SK-N-SH (cell line): ENCODE results near the gene CHMP1A. TPM values are rescaled to one million over a fixed set of nuclear protein-coding genes. Genes with fewer than 3 reads are reported as not detected.

Experiments used
- CTCF ChIA-PET: fragments of 300-600, 350-600 bp; formaldehyde crosslinking; extraction: SDS; loops from one replicate; lab custom pipeline; 2021; lab: Yijun Ruan, JAX
- POLR2A ChIA-PET: fragments of 350-600 bp; sonication (Branson Sonifier 250); formaldehyde crosslinking; extraction: SDS; loops from one replicate; lab custom pipeline; 2020; ENCODE audit warnings: antibody characterized with exemption, inconsistent platforms; lab: Yijun Ruan, JAX
- DNase-seq: peaks from one replicate; pipeline ENCODE4 v3.0.0; 2012
- H2AFZ ChIP-seq: fragments of 200-600 bp; sonication (generic); 2 replicates; pipeline ENCODE4 v1.8.1; 2016; ENCODE audit warnings: antibody characterized with exemption, mild to moderate bottlenecking, low read depth
- H3F3A ChIP-seq: fragments of 200-600 bp; sonication (generic); replicated peaks from 2 replicates; pipeline ENCODE3; 2016; ENCODE audit warnings: antibody characterized with exemption, mild to moderate bottlenecking; ENCODE audit not compliant: insufficient read depth
- H3K27ac ChIP-seq, 2 experiments: fragments of 200-500 bp in 1 of 2; fragments of 200-600 bp in 1 of 2; sonication (Bioruptor generic) in 1 of 2; sonication (generic), shearing (Covaris generic) in 1 of 2; 2 replicates each; pipeline versions ENCODE4 v1.5.1 to v1.6.1; 2014 to 2016; ENCODE audit warnings: low read depth in 2 of 2, inconsistent platforms in 1 of 2, low read length in 1 of 2, mild to moderate bottlenecking in 1 of 2, mixed read lengths in 1 of 2
- H3K27me3 ChIP-seq: fragments of 200-600 bp; sonication (generic), shearing (Covaris generic); 2 replicates; pipeline ENCODE4 v1.6.1; 2016; ENCODE audit warnings: mixed run types; ENCODE audit not compliant: insufficient read depth
- H3K36me3 ChIP-seq, 2 experiments: fragments of 200-500 bp in 1 of 2; fragments of 200-600 bp in 1 of 2; sonication (Bioruptor generic) in 1 of 2; sonication (generic) in 1 of 2; replicated peaks in 1 of 2; 2 replicates each; pipeline versions ENCODE3 to v1.5.1; 2014 to 2016; ENCODE audit warnings: low read length in 1 of 2, mild to moderate bottlenecking in 1 of 2; ENCODE audit not compliant: insufficient read depth in 2 of 2, control insufficient read depth in 1 of 2
- H3K4me1 ChIP-seq, 2 experiments: fragments of 200-500 bp in 1 of 2; fragments of 200-600 bp in 1 of 2; sonication (Bioruptor generic) in 1 of 2; sonication (generic), shearing (Covaris generic) in 1 of 2; 2 replicates each; pipeline versions ENCODE4 v1.5.1 to v1.6.1; 2014 to 2016; ENCODE audit warnings: low read depth in 1 of 2, low read length in 1 of 2, mixed run types in 1 of 2; ENCODE audit not compliant: insufficient read depth in 2 of 2, control insufficient read depth in 1 of 2
- H3K4me2 ChIP-seq: fragments of 200-600 bp; sonication (generic), shearing (Covaris generic); 2 replicates; pipeline ENCODE4 v1.6.1; 2017; ENCODE audit warnings: mixed run types
- H3K4me3 ChIP-seq, 2 experiments: fragments of 200-500 bp in 1 of 2; fragments of 200-600 bp in 1 of 2; sonication (Bioruptor generic) in 1 of 2; sonication (generic), shearing (Covaris generic) in 1 of 2; 2 replicates each; pipeline versions ENCODE4 v1.5.1 to v1.8.1; 2014 to 2016; ENCODE audit warnings: low read depth in 2 of 2, inconsistent platforms in 1 of 2, low read length in 1 of 2, mild to moderate bottlenecking in 1 of 2, mixed read lengths in 1 of 2, moderate library complexity in 1 of 2
- H3K79me2 ChIP-seq: fragments of 200-600 bp; sonication (generic); 2 replicates; pipeline ENCODE4 v1.8.1; 2017; ENCODE audit warnings: mild to moderate bottlenecking; ENCODE audit not compliant: insufficient read depth
- H3K9ac ChIP-seq: fragments of 200-600 bp; sonication (generic); 2 replicates; pipeline ENCODE4 v1.6.1; 2017; ENCODE audit warnings: mixed run types
- H3K9me2 ChIP-seq: fragments of 200-600 bp; sonication (generic); 2 replicates; pipeline ENCODE4 v1.6.1; 2017; ENCODE audit warnings: mixed run types
- H3K9me3 ChIP-seq: fragments of 200-600 bp; sonication (generic); 2 replicates; pipeline ENCODE4 v1.6.1; 2017; ENCODE audit warnings: mixed run types, mild to moderate bottlenecking, moderate library complexity
- H4K20me1 ChIP-seq: fragments of 200-600 bp; sonication (generic); 2 replicates; pipeline ENCODE4 v1.6.1; 2017; ENCODE audit warnings: mild to moderate bottlenecking, mixed run types; ENCODE audit not compliant: insufficient read depth
- EZH2phosphoT487 ChIP-seq: fragments of 200-600 bp; sonication (generic); IDR thresholded peaks from 2 replicates; pipeline ENCODE4 v1.6.1; 2017; ENCODE audit warnings: low read depth, mixed run types, mild to moderate bottlenecking, antibody characterized with exemption, moderate library complexity, borderline replicate concordance
- FOXJ3 ChIP-seq: sonication (generic); formaldehyde crosslinking; IDR thresholded peaks from 2 replicates; pipeline ENCODE4 v1.5.1; 2020; ENCODE audit warnings: mild to moderate bottlenecking, missing genetic modification reagents
- FOXM1 ChIP-seq: IDR thresholded peaks from 2 replicates; pipeline ENCODE4 v1.4.0; 2012; ENCODE audit warnings: low read depth, mild to moderate bottlenecking
- GABPA ChIP-seq: IDR thresholded peaks from 2 replicates; pipeline ENCODE4 v1.4.0; 2012; ENCODE audit warnings: low read depth, mild to moderate bottlenecking
- GATA2 ChIP-seq: sonication (generic); formaldehyde crosslinking; IDR thresholded peaks from 2 replicates; pipeline ENCODE4 v1.5.0; 2020; ENCODE audit warnings: mild to moderate bottlenecking, missing genetic modification reagents
- NFIC ChIP-seq: IDR thresholded peaks from 2 replicates; pipeline ENCODE4 v1.4.0; 2012; ENCODE audit warnings: borderline replicate concordance
- NRF1 ChIP-seq: IDR thresholded peaks from 2 replicates; pipeline ENCODE4 v1.6.1; 2012; ENCODE audit warnings: low read depth, mild to moderate bottlenecking, low read length
- RAD21 ChIP-seq: IDR thresholded peaks from 2 replicates; pipeline ENCODE4 v1.6.1; 2012; ENCODE audit warnings: mild to moderate bottlenecking, low read length
- RCOR1 ChIP-seq: fragments of 150-350 bp; IDR thresholded peaks from 2 replicates; pipeline ENCODE4 v1.6.1; 2017; ENCODE audit warnings: antibody characterized with exemption, low read length
- RFX5 ChIP-seq: IDR thresholded peaks from 2 replicates; pipeline ENCODE4 v1.6.1; 2012; ENCODE audit warnings: mild to moderate bottlenecking, improper control_type of control experiment, low read length
- RXRA ChIP-seq: IDR thresholded peaks from 2 replicates; pipeline ENCODE4 v1.4.0; 2012; ENCODE audit warnings: low read depth, mild to moderate bottlenecking, borderline replicate concordance
- TAF1 ChIP-seq: IDR thresholded peaks from 2 replicates; pipeline ENCODE4 v1.6.1; 2012; ENCODE audit warnings: low read depth, mild to moderate bottlenecking, low read length, moderate library complexity, borderline replicate concordance
- TEAD4 ChIP-seq: IDR thresholded peaks from 2 replicates; pipeline ENCODE4 v1.4.0; 2012; ENCODE audit warnings: mild to moderate bottlenecking, borderline replicate concordance; ENCODE audit not compliant: insufficient read depth
- YY1 ChIP-seq: IDR thresholded peaks from 2 replicates; pipeline ENCODE4 v1.4.0; 2012; ENCODE audit warnings: low read depth, mild to moderate bottlenecking
- WGBS: methylation state at CpG from one replicate; pipeline ENCODE4 v1.1.6; 2017; ENCODE audit warnings: low lambda C conversion rate; 5-methylcytosine and 5-hydroxymethylcytosine counted together
- polyA plus RNA-seq, 3 experiments: library from polyadenylated mRNA; depleted of rRNA; stranded (reverse); fragments of >200 nt; gene quantifications; 2 replicates each; pipeline ENCODE4 v1.2.3, GENCODE V29; 2012
- TF ChIP-seq, protein P1 (sequence below): fragments of 200-600 bp; sonication (generic); IDR thresholded peaks from 2 replicates; pipeline ENCODE4 v1.6.1; 2017; ENCODE audit warnings: antibody characterized with exemption, mild to moderate bottlenecking, moderate library complexity
- TF ChIP-seq, protein P2 (sequence below): IDR thresholded peaks from 2 replicates; pipeline ENCODE4 v1.6.1; 2012; ENCODE audit warnings: mild to moderate bottlenecking, low read depth, low read length, moderate library complexity
- TF ChIP-seq, protein P3 (sequence below): IDR thresholded peaks from 2 replicates; pipeline ENCODE4 v1.4.0; 2012; ENCODE audit warnings: low read depth, borderline replicate concordance
- TF ChIP-seq, protein P4 (sequence below): IDR thresholded peaks from 2 replicates; pipeline ENCODE4 v1.4.0; 2012; ENCODE audit warnings: low read depth, borderline replicate concordance
- TF ChIP-seq, protein P5 (sequence below): fragments of 150-350 bp; IDR thresholded peaks from 2 replicates; pipeline ENCODE4 v1.6.1; 2016; ENCODE audit warnings: mild to moderate bottlenecking, low read depth, low read length

CHMP1A gene
- polyA plus RNA-seq, 1 of the 3 experiments (the other 2 are of a cell fraction), result 138 TPM

DNA sequence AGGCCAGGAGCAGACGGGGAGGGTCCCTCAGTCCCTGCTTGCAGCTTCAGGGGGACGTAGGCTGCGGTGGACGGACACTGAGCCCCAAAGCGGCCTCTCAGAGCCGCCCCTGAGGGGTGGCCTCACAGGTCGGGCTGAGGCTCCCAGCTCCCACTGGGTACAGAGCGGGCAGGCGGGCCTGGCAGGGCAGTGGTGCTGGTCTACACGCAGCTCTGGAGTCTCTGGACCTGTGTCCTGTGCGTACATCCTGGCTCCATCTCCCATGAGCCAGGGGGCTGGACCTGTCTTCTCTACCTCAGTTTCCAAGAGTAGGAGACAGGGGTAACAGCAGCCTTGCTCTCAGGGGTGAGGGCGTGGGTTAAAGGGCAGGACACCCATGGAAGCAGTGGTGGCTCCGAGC lies 42.3 kb downstream of the CHMP1A start (continued):
- TF ChIP-seq TAF1, result no peak
- TF ChIP-seq RFX5, result no peak
- no peak for TF ChIP-seq EZH2phosphoT487
- TF ChIP-seq GABPA, result no peak
- no peak for TF ChIP-seq RAD21
- no peak for TF ChIP-seq YY1
- no peak for TF ChIP-seq FOXM1
- TF ChIP-seq NRF1, result no peak

DNA sequence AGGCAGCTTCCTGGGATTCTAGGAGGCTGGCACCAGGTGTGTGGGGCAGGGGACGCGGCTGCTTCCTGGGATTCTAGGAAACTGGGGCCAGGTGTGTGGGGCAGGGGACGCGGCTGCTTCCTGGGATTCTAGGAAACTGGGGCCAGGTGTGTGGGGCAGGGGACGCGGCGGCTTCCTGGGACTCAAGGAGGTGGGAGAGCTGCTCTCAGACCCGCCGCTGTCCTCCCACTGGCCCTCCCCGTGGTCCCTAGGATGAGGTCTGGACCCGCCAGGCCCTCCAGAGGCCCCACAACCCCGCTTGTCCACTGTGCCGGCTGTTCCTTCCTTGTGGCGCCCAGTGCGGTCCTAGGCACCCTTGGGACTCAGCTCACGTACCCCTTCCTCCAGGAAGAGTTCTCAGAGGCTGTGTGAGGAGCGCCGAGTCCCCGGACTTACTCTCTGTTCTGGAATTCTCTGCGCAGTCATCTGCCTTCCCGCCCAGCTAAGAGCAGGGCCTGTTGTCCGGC lies 43.5 kb downstream of the CHMP1A start:
- Histone ChIP-seq H2AFZ (no peak overlapping the region), H3K79me2 (no peaks in the 10 kb centered on the region), H3K9ac (no peak overlapping the region), H3F3A (peaks cover 12% of the 10 kb centered on the region), H3K36me3 (no peaks in the 10 kb centered on the region), H3K4me1 (no peaks in the 10 kb centered on the region; a peak in 1 of 4 replicates), H3K9me2 (no peaks in the 10 kb centered on the region), H4K20me1 (no peaks in the 10 kb centered on the region), H3K4me2 (no peak overlapping the region), H3K4me3 (no peak overlapping the region), H3K9me3 (no peaks in the 10 kb centered on the region), H3K27ac (no peak overlapping the region), H3K27me3 (no peaks in the 10 kb centered on the region)
- TF ChIP-seq RCOR1, result no peak
- no peak for TF ChIP-seq TEAD4
- TF ChIP-seq NFIC, result no peak
- TF ChIP-seq NRF1, result no peak
- TF ChIP-seq FOXJ3 (CRISPR knock-in tag), result no peak
- TF ChIP-seq, protein P1, sequence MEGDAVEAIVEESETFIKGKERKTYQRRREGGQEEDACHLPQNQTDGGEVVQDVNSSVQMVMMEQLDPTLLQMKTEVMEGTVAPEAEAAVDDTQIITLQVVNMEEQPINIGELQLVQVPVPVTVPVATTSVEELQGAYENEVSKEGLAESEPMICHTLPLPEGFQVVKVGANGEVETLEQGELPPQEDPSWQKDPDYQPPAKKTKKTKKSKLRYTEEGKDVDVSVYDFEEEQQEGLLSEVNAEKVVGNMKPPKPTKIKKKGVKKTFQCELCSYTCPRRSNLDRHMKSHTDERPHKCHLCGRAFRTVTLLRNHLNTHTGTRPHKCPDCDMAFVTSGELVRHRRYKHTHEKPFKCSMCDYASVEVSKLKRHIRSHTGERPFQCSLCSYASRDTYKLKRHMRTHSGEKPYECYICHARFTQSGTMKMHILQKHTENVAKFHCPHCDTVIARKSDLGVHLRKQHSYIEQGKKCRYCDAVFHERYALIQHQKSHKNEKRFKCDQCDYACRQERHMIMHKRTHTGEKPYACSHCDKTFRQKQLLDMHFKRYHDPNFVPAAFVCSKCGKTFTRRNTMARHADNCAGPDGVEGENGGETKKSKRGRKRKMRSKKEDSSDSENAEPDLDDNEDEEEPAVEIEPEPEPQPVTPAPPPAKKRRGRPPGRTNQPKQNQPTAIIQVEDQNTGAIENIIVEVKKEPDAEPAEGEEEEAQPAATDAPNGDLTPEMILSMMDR, result no peak
- TF ChIP-seq GATA2 (CRISPR knock-in tag), result no peak
- TF ChIP-seq RAD21, result no peak
- TF ChIP-seq, protein P2, sequence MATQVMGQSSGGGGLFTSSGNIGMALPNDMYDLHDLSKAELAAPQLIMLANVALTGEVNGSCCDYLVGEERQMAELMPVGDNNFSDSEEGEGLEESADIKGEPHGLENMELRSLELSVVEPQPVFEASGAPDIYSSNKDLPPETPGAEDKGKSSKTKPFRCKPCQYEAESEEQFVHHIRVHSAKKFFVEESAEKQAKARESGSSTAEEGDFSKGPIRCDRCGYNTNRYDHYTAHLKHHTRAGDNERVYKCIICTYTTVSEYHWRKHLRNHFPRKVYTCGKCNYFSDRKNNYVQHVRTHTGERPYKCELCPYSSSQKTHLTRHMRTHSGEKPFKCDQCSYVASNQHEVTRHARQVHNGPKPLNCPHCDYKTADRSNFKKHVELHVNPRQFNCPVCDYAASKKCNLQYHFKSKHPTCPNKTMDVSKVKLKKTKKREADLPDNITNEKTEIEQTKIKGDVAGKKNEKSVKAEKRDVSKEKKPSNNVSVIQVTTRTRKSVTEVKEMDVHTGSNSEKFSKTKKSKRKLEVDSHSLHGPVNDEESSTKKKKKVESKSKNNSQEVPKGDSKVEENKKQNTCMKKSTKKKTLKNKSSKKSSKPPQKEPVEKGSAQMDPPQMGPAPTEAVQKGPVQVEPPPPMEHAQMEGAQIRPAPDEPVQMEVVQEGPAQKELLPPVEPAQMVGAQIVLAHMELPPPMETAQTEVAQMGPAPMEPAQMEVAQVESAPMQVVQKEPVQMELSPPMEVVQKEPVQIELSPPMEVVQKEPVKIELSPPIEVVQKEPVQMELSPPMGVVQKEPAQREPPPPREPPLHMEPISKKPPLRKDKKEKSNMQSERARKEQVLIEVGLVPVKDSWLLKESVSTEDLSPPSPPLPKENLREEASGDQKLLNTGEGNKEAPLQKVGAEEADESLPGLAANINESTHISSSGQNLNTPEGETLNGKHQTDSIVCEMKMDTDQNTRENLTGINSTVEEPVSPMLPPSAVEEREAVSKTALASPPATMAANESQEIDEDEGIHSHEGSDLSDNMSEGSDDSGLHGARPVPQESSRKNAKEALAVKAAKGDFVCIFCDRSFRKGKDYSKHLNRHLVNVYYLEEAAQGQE, result no peak
- TF ChIP-seq, protein P3, sequence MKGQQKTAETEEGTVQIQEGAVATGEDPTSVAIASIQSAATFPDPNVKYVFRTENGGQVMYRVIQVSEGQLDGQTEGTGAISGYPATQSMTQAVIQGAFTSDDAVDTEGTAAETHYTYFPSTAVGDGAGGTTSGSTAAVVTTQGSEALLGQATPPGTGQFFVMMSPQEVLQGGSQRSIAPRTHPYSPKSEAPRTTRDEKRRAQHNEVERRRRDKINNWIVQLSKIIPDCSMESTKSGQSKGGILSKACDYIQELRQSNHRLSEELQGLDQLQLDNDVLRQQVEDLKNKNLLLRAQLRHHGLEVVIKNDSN, result no peak
- TF ChIP-seq, protein P4, sequence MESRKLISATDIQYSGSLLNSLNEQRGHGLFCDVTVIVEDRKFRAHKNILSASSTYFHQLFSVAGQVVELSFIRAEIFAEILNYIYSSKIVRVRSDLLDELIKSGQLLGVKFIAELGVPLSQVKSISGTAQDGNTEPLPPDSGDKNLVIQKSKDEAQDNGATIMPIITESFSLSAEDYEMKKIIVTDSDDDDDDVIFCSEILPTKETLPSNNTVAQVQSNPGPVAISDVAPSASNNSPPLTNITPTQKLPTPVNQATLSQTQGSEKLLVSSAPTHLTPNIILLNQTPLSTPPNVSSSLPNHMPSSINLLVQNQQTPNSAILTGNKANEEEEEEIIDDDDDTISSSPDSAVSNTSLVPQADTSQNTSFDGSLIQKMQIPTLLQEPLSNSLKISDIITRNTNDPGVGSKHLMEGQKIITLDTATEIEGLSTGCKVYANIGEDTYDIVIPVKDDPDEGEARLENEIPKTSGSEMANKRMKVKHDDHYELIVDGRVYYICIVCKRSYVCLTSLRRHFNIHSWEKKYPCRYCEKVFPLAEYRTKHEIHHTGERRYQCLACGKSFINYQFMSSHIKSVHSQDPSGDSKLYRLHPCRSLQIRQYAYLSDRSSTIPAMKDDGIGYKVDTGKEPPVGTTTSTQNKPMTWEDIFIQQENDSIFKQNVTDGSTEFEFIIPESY, result no peak
- TF ChIP-seq, protein P5, sequence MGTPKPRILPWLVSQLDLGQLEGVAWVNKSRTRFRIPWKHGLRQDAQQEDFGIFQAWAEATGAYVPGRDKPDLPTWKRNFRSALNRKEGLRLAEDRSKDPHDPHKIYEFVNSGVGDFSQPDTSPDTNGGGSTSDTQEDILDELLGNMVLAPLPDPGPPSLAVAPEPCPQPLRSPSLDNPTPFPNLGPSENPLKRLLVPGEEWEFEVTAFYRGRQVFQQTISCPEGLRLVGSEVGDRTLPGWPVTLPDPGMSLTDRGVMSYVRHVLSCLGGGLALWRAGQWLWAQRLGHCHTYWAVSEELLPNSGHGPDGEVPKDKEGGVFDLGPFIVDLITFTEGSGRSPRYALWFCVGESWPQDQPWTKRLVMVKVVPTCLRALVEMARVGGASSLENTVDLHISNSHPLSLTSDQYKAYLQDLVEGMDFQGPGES, result no peak
- no peak for TF ChIP-seq RXRA
- DNase-seq, result no peak
- 88% methylated on average over 15 of the region's 22 CpGs for WGBS
- POLR2A ChIA-PET, result no interaction called here
- CTCF ChIA-PET, result interaction anchor here (0.7 to 6.3 kb wide), 10 partner anchors 9 to 86 kb away, joined by 3 to 44 read pairs (median 9); no protein-coding TSS in a partner anchor
